Neutrophil (primary cell): ENCODE results near the gene EREG.

ENCODE experiments used
- H3K27ac ChIP-seq: fragments of 200-600 bp; sonication (generic); 2 replicates; pipeline ENCODE4 v1.5.1; 2016; ENCODE audit warnings: mild to moderate bottlenecking, moderate library complexity
- H3K27me3 ChIP-seq: fragments of 200-600 bp; sonication (generic); 2 replicates; pipeline ENCODE4 v1.6.0; 2016; ENCODE audit warnings: mild to moderate bottlenecking
- H3K36me3 ChIP-seq: fragments of 200-600 bp; sonication (generic); 2 replicates; pipeline ENCODE4 v1.5.1; 2017
- H3K4me1 ChIP-seq, 2 experiments: fragments of 200-600 bp in 1 of 2; sonication (generic) in 1 of 2; 1 replicate in 1 of 2; 2 replicates in 1 of 2; pipeline versions ENCODE4 v1.5.1 to v1.6.1; 2013 to 2016; ENCODE audit warnings: low read depth in 1 of 2, low read length in 1 of 2, mild to moderate bottlenecking in 1 of 2, moderate library complexity in 1 of 2; ENCODE audit not compliant: control insufficient read depth in 1 of 2, insufficient read depth in 1 of 2
- H3K4me3 ChIP-seq, 2 experiments: fragments of 200-600 bp in 1 of 2; sonication (generic) in 1 of 2; 1 replicate in 1 of 2; 2 replicates in 1 of 2; pipeline ENCODE4 v1.5.1; 2013 to 2016; ENCODE audit warnings: low read depth in 1 of 2, low read length in 1 of 2, mild to moderate bottlenecking in 1 of 2, moderate library complexity in 1 of 2
- H3K9me3 ChIP-seq: fragments of 200-600 bp; sonication (generic); 2 replicates; pipeline ENCODE4 v1.5.1; 2016
- TF ChIP-seq, protein P1 (sequence below): fragments of 200-600 bp; sonication (generic); IDR thresholded peaks from 2 replicates; pipeline ENCODE4 v1.5.1; 2016; ENCODE audit warnings: antibody characterized with exemption

The EREG gene

DNA sequence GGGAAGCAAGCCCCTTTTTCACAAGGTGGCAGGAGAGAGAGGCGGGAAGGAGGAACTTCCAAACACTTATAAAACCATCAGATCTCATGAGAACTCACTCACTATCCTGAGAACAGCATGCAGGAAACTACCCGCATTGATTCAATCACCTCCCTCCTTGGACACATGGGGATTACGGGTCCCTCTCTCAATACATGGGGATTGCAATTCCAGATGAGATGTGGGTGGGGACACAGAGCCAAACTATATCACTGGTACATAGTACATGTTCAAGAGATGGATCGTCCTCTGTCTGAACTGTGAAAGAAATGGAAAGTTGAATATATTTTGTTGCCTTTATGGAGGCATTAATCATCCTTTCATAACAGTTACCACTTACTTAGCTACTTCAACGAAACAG, 12.8 kb downstream of the EREG start:
- Histone ChIP-seq H3K9me3 (no peaks in the 10 kb centered on the region), H3K4me1 (peaks cover 0 to 6% of the 10 kb centered on the region in 2 experiments), H3K27ac (no peak overlapping the region), H3K36me3 (no peaks in the 10 kb centered on the region), H3K27me3 (no peaks in the 10 kb centered on the region), H3K4me3 (no peak overlapping the region)
- TF ChIP-seq, protein P1, sequence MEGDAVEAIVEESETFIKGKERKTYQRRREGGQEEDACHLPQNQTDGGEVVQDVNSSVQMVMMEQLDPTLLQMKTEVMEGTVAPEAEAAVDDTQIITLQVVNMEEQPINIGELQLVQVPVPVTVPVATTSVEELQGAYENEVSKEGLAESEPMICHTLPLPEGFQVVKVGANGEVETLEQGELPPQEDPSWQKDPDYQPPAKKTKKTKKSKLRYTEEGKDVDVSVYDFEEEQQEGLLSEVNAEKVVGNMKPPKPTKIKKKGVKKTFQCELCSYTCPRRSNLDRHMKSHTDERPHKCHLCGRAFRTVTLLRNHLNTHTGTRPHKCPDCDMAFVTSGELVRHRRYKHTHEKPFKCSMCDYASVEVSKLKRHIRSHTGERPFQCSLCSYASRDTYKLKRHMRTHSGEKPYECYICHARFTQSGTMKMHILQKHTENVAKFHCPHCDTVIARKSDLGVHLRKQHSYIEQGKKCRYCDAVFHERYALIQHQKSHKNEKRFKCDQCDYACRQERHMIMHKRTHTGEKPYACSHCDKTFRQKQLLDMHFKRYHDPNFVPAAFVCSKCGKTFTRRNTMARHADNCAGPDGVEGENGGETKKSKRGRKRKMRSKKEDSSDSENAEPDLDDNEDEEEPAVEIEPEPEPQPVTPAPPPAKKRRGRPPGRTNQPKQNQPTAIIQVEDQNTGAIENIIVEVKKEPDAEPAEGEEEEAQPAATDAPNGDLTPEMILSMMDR = no peak

DNA sequence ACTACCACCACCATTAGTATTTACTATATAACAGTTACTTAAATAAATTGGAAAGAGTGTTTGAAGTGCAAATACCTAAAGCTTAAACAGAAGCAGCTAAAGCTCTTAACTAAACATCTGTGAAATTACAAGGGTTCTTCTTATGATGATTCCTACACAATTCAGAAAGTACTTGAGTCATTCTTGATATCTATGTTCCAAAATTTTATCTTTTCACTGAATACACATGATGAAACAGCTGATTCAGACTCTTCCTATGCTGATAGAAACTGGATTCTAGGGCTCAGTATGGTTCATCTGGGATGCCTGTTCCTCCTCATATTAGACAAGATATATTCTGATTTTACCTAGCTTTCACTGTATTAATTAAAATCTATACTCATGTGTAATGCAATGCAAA, 13.6 kb downstream of the EREG start:
- H3K27me3 ChIP-seq = no peaks in the 10 kb centered on the region
- no peak overlapping the region for H3K27ac ChIP-seq
- peaks cover 0 to 6% of the 10 kb centered on the region in 2 experiments for H3K4me1 ChIP-seq
- H3K36me3 ChIP-seq = no peaks in the 10 kb centered on the region
- H3K9me3 ChIP-seq = no peaks in the 10 kb centered on the region
- TF ChIP-seq, protein P1 = no peak
- H3K4me3 ChIP-seq = no peak overlapping the region

DNA sequence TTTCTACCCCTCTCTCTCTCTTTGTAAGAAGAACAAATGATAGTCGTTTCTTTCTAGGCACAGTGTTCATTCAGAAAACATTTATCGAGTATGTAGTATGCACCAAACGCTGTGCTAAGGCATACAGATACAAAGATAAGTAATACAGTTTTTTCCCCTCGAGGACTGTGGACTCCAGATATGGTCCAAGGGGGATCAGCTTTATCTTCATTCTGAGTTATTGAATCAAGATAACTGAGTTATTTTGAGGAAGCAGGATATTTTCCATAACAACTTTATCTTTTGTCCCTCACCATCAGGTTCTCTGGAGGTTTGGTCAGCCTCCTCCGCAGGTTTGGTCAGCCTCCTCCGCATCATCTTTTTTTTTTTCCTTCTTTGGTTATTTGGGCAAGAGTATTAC, 15.0 kb downstream of the EREG start:
- H3K4me1 ChIP-seq = peaks cover 0 to under 1% of the 10 kb centered on the region in 2 experiments
- no peaks in the 10 kb centered on the region for H3K36me3 ChIP-seq
- H3K9me3 ChIP-seq = no peaks in the 10 kb centered on the region
- no peak overlapping the region for H3K27ac ChIP-seq
- TF ChIP-seq, protein P1 = no peak
- H3K27me3 ChIP-seq = no peaks in the 10 kb centered on the region
- no peak overlapping the region for H3K4me3 ChIP-seq

DNA sequence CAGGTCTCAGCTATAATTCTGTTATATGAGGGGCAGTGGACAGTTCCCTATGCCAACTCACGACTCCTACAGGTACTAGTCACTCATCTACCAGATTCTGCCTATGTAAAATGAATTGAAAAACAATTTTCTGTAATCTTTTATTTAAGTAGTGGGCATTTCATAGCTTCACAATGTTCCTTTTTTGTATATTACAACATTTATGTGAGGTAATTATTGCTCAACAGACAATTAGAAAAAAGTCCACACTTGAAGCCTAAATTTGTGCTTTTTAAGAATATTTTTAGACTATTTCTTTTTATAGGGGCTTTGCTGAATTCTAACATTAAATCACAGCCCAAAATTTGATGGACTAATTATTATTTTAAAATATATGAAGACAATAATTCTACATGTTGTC, 20.4 kb downstream of the EREG start:
- Histone ChIP-seq H3K4me1 (peaks cover 0 to 8% of the 10 kb centered on the region in 2 experiments), H3K36me3 (no peaks in the 10 kb centered on the region), H3K27ac (no peak overlapping the region), H3K4me3 (no peak overlapping the region), H3K9me3 (no peaks in the 10 kb centered on the region), H3K27me3 (no peaks in the 10 kb centered on the region)
- TF ChIP-seq, protein P1 = no peak

DNA sequence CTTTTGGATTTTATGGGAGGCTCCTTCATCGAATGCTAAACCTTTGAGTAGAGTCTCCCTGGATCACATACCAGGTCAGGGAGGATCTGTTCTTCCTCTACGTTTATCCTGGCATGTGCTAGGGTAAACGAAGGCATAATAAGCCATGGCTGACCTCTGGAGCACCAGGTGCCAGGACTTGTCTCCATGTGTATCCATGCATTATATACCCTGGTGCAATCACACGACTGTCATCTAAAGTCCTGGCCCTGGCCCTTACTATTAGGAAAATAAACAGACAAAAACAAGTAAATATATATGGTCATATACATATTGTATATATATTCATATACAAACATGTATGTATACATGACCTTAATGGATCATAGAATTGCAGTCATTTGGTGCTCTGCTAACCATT, 21.2 kb downstream of the EREG start:
- TF ChIP-seq, protein P1 = no peak
- no peak overlapping the region for H3K4me3 ChIP-seq
- H3K4me1 ChIP-seq = peaks cover 0 to 8% of the 10 kb centered on the region in 2 experiments
- H3K27ac ChIP-seq = no peak overlapping the region
- no peaks in the 10 kb centered on the region for H3K27me3 ChIP-seq
- H3K36me3 ChIP-seq = no peaks in the 10 kb centered on the region
- H3K9me3 ChIP-seq = no peaks in the 10 kb centered on the region

DNA sequence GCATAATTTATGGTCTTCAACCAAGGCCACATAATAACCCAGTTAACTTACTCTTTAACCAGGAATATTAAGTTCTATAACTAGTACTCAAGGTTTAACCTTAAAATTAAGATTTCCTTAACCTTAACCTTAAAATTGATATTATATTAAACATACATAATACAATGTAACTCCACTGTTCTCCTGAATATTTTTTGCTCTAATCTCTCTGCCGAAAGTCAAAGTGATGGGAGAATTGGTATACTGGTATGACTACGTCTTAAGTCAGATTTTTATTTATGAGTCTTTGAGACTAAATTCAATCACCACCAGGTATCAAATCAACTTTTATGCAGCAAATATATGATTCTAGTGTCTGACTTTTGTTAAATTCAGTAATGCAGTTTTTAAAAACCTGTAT, 22.8 kb downstream of the EREG start:
- no peaks in the 10 kb centered on the region for H3K9me3 ChIP-seq
- no peaks in the 10 kb centered on the region for H3K36me3 ChIP-seq
- H3K4me1 ChIP-seq = peaks cover 0 to 8% of the 10 kb centered on the region in 2 experiments
- H3K4me3 ChIP-seq = no peak overlapping the region
- no peaks in the 10 kb centered on the region for H3K27me3 ChIP-seq
- no peak overlapping the region for H3K27ac ChIP-seq
- TF ChIP-seq, protein P1 = no peak
